HG02852 (cell line): ENCODE results near the gene FADD.
"Not testable (repeated sequence)": the region's sequence is repeated elsewhere in the genome, so short reads cannot be mapped to it uniquely, and the experiment has no call there.

Experiments
- ATAC-seq: cut with Tn5 transposase; IDR thresholded peaks from one replicate; pipeline ENCODE4 v1.9.1; 2021; ENCODE audit warnings: mild to moderate bottlenecking, moderate library complexity; ENCODE audit not compliant: unreplicated experiment

Gene FADD

DNA sequence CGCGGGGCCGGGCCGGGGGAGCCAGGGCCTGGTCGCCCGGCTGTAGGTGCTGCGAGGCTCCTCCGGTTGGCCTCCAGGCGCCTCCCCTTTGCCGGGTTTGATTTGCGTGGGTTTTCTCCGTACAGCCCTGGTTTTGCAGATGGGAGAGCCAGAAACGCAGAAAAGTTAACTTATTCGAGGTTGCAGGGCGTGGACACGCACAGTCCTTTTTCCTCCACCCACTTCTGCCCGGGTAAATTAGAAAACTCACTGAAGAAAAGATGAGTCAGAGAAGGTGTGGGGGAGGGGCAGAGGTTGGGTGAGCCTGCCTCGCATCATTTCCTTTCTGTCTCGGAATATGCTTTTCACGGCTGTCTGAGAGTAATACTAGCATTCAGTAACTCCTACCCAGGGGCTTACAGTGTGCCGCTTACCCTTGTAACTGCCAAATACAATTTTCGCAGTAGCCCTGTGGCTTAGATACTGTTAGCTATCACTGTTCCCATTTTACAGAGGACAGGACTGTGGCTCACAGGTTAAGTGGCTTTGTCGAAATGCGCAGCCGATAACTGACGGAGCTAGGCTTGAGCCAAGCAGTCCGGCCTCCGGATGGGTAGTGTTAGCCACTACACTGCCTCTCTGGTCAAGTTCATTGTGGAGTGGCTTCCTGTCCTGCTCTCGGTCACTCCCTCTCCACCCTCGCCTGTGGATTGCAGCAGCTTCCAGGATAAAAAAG is 812 bp downstream of the FADD start:
- peak; percentile 35 for ATAC-seq

DNA sequence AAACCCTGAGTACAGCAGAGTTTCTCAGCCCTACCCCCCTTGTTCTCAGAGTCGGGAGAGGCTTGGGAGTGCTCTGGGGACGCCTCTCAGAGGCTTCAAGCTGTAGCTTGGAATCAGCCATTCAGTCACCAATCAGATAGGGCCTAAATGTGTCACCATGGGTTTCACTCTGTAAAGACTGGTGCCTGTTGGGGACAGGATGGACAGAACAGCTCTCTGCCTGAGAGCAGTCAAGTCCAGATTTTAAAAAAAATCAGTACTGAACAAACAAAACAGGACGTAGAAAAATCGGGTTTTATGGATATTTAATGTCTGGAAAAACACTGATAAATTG is 1.3 kb downstream of the FADD start:
- no peak for ATAC-seq

DNA sequence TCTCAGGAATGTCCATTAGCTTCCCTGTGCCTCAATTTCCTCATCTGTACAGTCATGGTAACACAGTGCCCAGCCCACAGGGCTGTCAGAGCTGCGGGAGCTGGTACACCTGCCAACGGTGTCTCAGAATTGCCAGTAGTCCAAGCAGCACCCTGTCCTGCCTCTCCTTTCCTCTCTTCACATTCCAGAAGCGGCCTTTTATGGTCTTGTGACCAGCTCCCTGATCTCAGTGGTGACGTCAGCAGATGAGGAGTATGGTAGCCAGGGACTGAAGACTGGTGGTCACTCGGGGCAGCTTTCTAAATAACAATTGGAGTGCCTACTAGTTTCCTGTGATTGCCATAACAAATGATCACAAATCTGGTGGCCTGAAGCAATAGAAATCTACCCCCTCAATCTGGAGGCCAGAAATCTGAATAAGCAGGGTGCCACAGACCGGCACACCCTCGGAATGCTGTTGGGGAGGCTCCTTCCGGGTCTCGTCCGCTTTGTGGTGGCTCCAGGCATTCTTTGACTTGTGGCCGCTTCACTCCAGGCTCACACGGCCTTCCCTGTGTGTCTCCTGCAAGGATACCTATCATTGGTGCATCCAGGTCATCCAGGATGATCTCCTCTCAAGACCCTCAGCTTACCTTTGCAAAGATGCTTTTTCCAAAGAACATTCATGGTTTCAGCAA is 2.1 kb downstream of the FADD start:
- ATAC-seq, result no peak

DNA sequence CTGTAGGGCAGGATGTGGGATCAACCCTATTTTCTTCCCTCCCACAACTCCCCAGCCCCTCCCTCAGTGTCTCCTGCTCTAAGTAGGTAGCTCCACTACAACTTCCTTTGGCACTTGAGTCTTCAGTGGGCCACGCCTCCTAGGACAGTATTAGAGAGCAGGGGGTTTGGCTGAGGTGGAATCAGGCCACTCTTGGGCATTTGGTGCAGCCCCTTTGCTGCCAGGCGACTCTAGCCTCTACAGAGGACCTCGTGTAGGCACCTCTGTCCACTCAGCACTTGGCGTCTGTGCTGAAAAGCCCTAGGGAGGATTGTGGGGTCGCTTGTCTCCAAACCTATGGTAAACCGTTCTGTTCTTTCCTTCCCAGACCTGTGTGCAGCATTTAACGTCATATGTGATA is 2.7 kb downstream of the FADD start:
- ATAC-seq, result no peak

DNA sequence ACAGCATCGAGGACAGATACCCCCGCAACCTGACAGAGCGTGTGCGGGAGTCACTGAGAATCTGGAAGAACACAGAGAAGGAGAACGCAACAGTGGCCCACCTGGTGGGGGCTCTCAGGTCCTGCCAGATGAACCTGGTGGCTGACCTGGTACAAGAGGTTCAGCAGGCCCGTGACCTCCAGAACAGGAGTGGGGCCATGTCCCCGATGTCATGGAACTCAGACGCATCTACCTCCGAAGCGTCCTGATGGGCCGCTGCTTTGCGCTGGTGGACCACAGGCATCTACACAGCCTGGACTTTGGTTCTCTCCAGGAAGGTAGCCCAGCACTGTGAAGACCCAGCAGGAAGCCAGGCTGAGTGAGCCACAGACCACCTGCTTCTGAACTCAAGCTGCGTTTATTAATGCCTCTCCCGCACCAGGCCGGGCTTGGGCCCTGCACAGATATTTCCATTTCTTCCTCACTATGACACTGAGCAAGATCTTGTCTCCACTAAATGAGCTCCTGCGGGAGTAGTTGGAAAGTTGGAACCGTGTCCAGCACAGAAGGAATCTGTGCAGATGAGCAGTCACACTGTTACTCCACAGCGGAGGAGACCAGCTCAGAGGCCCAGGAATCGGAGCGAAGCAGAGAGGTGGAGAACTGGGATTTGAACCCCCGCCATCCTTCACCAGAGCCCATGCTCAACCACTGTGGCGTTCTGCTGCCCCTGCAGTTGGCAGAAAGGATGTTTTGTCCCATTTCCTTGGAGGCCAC is 3.3 kb downstream of the FADD start:
- no peak for ATAC-seq

DNA sequence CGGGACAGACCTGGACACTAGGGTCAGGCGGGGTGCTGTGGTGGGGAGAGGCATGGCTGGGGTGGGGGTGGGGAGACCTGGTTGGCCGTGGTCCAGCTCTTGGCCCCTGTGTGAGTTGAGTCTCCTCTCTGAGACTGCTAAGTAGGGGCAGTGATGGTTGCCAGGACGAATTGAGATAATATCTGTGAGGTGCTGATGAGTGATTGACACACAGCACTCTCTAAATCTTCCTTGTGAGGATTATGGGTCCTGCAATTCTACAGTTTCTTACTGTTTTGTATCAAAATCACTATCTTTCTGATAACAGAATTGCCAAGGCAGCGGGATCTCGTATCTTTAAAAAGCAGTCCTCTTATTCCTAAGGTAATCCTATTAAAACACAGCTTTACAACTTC is 3.9 kb downstream of the FADD start:
- no peak for ATAC-seq

DNA sequence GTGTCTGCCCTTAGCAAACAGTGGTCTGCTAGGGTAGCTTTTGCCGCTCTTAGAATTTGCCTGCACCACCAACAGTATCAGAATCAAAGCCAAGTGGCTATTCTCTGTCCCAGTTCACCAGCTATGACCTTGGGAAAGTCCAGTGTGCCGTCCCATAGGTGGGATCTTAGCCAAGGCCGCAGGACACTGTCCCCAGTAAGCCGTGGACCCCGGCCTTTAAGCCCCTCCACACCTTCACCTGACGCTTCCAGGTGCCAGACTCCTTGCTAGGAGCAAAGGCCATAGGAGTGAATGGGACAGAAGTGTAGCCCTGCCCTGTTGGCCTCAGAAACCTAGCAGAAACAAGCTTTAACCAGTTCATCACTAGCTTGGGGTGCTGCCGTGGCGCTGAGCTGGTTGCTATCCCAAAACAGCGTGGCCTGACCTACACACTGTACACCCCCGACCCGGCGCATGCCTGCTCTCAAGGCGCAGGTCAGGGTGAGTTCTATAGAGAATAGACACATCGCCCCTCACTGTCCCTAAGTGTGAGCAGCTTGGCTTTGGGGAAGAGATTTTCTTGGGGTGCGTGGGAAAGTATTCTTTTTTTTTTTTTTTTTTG is 4.5 kb downstream of the FADD start:
- no peak for ATAC-seq

DNA sequence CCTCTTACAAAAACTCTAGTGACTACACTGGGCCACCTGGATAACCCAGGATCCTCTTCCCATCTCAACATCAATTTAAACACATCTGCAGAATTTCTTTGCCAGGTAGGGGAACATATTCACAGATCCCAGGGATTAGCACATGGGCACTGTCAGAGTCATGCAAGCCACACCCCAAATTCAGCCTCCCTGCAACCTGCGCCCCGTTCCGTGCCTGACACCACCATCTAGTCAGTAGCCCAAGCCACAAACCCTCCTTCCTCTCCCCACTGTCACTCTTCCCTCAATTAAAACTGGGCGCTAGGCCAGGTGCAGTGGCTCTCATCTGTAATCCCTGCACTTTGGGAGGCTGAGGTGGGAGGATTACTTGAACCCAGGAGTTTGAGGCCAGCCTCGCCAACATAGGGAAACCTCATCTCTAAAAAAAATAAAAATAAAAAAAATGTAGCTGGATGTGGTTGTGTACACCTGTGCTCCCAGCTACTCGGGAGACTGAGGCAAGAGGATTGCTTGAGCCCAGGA is 6.4 kb downstream of the FADD start:
- ATAC-seq, result no peak

DNA sequence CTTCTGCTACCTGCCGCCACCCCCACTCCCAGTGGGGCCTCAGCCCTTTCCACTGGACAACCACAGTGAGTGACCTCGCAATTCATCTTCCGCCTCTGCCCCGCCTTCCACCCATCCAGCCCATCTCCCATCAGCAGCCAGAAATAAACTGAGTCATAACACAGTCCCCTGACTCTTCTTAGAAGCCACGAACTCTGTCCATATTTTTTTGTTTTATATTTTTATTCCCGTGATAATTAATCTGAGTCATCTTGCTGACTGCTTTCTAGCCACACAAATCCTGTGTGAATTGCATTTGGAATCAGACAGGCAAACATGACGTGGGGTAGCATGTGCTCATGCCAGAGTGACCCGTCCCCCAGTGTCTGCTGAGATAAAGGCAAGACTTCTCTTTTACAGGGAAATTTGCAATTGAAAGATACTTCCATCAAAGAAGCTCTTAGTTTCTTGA is 7.0 kb downstream of the FADD start:
- no peak for ATAC-seq

DNA sequence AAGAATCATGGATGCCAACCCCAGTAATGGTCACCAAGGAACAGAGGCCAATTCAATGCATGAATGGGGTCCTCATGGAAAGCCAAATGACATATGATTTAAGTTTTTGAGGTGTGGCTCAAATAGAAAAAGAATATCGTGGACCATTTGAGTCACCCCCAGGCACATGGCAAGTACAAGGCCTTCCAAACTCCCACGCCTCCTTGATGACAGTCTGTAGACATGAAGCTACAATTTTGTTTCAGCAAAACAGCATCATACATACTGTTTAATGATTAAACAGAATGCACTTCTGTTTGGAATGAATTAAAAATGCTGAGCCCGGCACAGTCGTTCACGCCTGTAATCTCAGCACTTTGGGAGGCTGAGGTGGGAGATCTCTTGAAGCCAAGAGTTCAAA is 7.4 kb downstream of the FADD start:
- ATAC-seq, result no peak

DNA sequence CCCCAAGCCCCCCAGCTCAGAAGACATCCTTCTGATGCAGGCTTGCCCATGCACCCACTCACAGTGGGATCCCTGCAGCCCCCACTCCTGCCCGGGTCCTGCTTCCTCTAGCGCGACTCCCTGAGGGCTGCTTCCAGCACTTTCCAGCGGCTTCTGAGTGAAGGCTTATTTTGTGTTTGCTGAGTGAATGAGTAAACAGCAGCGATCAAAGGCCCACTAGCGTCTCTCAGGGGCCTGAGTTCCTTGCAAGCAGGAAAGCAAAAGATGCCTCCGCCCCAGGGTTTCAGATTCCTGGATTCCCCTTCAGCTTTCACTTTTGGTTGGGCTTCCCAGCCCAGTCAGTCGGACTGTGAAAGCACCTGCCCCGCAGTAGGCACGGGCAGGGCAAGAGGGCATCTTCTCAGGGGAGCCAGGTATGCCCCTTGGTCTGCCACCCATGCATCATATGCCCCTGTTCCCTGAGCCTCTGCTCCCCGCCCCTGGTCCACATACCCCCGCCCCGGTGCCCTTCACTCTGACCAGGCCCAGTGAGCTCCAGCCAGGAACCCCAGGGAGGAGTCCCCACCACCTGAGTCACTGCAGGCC is 9.2 kb downstream of the FADD start:
- no peak for ATAC-seq

DNA sequence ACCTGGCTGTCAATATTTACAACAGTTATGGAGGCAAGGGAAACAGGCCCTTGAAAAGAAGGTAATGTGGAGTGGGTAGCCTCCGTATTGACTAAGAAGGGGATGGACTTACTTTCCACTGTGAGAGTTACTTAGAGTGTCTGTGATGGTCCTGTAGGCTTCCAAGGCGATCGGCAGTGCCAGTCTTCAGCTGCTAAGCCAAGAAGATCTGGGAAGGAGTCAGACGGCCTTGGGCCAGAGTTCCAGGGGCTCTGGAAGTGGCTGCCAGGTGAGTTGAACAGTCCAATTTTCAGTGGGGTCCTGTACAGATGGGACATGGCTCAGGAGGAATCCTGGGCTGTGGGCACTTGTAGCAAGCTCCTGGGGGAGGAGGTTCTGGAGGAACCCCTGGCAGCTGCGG is 14.3 kb downstream of the FADD start:
- ATAC-seq, result not testable (repeated sequence)

DNA sequence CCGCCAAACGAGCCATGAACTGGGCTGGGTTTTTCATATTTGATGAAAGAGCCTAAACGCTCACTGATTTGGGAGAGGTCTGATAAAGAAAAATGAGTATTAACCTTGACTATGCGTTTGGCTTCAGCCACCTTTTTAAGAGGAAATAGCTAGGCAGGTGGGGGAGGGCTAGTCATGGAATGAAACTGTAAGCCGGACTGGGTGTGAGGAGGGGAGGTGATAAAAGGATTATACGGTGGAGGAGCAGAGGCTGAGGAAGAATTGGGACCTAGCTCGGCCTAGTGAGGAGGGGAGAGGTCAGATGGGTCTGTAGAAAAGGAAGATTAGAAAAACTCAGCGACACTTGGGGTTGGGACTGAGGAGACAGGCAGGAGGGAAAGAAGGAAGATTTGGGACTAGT is 15.0 kb downstream of the FADD start:
- ATAC-seq, result not testable (repeated sequence)

DNA sequence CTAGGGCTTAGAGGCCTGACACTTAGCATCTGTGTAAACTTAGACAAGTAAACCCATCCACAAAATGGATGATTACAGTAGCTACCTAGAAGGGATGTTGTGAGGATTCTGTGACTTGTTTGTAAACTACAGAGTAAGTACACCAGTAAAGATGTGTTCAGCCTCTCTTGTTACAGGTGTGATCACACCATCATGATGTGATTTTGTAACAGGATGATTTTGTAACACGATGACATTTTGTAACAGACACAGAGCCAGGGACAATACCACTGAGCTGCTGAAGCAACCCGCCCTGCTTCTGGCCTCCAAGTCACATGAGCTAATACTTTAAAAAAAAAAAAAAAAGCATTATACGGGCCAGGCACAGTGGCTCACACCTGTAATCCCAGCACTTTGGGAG is 17.0 kb downstream of the FADD start:
- ATAC-seq, result no peak

DNA sequence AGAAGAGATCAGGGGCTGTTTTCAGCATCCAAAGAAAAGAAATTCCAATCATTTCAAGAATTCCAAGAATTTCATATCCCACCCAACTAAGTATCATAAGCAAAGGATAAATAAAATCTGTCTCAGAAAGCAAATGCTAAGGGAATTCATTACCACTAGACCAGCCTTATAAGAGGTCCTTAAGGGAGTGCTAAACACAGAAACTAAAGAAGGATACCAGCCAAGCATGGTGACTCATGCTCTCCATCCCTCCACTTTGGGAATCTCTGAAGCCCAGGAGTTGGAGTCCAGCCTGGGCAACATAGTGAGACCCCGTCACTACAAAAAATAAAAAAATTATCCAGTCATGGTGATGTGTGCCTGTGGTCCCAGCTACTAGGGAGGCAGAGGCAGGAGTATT is 17.8 kb downstream of the FADD start:
- no peak for ATAC-seq

DNA sequence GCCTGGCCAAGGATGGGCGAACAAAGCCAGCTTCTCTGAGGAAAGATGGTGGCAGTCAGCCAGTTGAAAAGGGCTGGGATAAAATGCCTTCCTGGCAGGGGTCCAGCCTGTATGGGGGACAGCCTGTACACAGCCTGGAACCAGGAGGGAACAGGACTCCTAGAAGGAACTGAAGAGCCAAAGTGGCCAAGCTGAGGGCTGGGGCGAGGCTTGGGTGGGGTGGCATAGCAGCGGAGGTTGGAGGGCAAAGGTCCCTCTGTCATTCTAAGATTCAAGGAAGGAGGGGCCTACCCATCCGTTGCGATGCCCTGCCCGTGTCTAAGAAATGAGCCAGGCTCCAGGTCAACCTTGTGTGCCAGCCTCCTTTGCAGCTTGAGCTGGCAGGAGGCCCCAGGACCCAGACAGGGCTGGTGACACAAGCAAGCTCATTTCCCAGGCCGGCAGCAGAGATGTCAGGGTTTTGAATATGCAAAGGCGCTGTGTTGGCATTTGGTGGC is 22.6 kb downstream of the FADD start:
- no peak for ATAC-seq

DNA sequence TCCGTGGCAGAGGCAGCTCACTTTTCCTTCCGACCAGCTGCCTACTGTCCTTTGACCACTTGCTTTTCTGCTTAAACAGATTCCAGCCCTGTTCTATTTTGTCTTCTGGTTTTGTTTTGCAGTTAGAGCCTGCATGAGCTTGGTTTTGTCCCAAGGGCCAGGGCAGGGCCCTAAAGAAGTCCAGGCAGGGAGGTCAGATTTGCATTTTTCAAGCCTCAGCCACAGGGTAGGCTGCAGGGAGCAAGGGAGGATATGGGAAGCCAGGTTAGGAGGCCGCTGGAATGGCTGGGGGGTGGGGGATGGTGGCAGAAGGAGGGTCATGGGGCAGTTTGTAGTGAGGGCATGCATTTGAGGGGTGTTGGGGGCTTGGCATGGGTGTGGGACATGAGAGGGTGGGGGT is 23.1 kb downstream of the FADD start:
- no peak for ATAC-seq

DNA sequence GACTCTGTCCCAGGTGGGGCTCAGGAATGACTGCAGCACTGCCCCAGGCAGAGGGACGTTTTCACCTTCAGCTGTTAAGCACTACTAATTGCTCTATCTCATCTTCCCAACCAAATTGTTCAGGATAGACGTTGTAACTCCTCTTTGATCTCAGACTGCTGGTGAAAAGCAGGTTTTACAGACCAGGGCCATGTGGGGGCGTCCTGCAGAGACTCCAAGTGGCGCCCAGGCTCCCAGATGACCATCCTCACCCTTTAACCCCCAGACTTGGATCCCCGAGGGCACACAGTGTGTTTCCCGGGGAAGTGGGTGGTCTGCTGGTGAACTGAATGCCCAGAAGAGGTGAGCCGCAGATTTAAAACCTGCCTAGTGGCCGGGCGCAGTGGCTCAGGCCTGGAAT is 23.9 kb downstream of the FADD start:
- ATAC-seq, result no peak

DNA sequence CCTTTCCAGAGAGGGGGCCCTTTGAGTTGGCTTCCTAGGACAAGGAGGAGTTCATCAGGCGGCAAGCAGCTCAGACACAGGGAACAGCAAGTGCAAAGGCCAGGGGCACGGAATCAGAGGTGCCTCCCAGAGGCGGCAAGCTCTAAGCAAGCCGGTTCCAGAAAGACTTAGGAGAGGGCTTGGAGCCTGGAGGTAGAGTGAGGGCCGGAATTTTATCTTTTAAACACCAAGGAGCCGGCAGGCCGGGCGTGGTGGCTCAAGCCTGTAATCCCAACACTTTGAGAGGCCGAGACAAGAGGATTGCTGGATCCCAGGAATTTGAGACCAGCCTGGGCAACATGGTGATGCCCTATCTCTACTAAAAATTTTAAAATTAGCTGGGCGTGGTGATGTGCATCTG is 26.6 kb downstream of the FADD start:
- ATAC-seq, result no peak

DNA sequence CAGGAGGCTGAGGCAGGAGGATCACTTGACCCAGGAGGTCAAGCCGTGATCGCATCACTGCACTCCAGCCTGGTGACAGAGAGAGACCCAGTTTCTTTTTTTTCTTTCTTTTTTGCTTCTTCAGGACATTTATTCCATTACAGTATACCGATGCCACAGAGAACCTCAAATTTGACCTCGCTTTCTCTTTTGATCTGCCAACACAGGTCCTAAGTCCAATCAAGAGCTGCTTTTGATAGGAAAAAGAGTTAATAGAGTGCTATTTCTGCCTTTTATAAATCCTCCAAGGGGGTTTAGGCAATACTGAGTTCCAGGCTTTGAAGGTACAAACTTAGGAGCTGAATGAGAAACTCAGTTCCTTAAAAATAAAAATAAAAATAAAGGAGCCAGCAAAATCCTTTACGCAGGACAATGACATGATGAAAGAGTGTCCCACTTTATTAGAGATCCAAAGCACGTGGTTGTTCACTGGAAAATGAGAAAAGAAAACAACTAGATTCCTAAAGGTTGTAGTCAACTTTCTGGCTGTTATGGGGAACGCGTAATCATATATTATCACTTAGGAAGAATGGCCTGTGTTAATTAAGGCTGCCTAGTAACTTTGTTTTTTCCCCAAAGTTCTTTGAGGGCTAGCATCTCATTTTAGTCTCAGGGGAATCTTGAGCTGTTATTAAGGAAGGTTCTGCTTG is 27.2 kb downstream of the FADD start:
- no peak for ATAC-seq
